PC-3 (cell line): ENCODE measurements around the gene LTBP4.

ENCODE experiments used
- EZH2 ChIP-seq: fragments of 300-600 bp; sonication (generic); IDR thresholded peaks from one replicate; pipeline ENCODE4 v1.6.1; 2017; ENCODE audit warnings: antibody characterized with exemption, mild to moderate bottlenecking, low read length; ENCODE audit not compliant: unreplicated experiment
- EZH2phosphoT487 ChIP-seq: fragments of 300-600 bp; sonication (generic); IDR thresholded peaks from 2 replicates; pipeline ENCODE4 v1.6.1; 2018; ENCODE audit warnings: mild to moderate bottlenecking, antibody characterized with exemption, low read length, borderline replicate concordance
- TF ChIP-seq, protein P1 (sequence below): fragments of 300-600 bp; sonication (generic); conservative IDR thresholded peaks from 2 replicates; pipeline ENCODE4 v1.5.1; 2017; ENCODE audit warnings: antibody characterized with exemption, low read depth, mild to moderate bottlenecking, low read length

DNA sequence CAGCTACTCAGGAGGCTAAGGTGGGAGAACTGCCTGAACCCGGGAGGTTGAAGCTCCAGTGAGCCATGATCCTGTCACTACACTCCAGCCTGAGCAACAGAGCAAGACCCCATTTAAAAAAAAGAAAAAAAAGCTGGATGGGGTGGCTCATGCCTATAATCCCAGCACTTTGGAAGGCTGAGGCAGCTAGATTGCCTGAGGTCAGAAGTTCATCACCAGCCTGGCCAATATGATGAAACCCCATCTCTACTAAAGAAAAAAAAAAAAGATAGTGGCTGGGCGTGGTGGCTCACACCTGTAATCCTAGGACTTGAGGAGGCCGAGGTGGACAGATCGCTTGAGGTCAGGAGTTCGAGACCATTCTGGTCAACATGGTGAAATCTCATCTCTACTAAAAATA is 15.0 kb downstream of the LTBP4 start:
- TF ChIP-seq, protein P1, sequence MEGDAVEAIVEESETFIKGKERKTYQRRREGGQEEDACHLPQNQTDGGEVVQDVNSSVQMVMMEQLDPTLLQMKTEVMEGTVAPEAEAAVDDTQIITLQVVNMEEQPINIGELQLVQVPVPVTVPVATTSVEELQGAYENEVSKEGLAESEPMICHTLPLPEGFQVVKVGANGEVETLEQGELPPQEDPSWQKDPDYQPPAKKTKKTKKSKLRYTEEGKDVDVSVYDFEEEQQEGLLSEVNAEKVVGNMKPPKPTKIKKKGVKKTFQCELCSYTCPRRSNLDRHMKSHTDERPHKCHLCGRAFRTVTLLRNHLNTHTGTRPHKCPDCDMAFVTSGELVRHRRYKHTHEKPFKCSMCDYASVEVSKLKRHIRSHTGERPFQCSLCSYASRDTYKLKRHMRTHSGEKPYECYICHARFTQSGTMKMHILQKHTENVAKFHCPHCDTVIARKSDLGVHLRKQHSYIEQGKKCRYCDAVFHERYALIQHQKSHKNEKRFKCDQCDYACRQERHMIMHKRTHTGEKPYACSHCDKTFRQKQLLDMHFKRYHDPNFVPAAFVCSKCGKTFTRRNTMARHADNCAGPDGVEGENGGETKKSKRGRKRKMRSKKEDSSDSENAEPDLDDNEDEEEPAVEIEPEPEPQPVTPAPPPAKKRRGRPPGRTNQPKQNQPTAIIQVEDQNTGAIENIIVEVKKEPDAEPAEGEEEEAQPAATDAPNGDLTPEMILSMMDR, result no peak
- no peak for TF ChIP-seq EZH2
- no peak for TF ChIP-seq EZH2phosphoT487
